HepG2 (cell line): ENCODE results near the gene BMP6. TPM values are rescaled to one million over a fixed set of nuclear protein-coding genes. Genes with fewer than 3 reads are reported as not detected.

Experiments used
- ATAC-seq: fragments of 200-7000 bp; cut with Tn5 transposase; 3 replicates; pipeline ENCODE4 v1.9.1; 2020; ENCODE audit warnings: mild to moderate bottlenecking, moderate library complexity
- BruUV-seq: library from RNA; stranded (reverse); fragments of 400-500 nt; replicated peaks from 2 replicates; lab custom pipeline; 2021; lab: Mats Ljungman, UMichigan
- CTCF ChIA-PET: fragments of 300-600 bp; formaldehyde crosslinking; extraction: SDS; loops from one replicate; lab custom pipeline; 2021; ENCODE audit warnings: low total read pairs, inconsistent platforms, low intra/inter-chr PET ratio; lab: Yijun Ruan, JAX
- POLR2A ChIA-PET: fragments of 350-600 bp; sonication (Branson Sonifier 250); formaldehyde crosslinking; loops from one replicate; lab custom pipeline; 2020; ENCODE audit warnings: antibody characterized with exemption, inconsistent platforms; lab: Yijun Ruan, JAX
- DNase-seq: peaks from one replicate; pipeline ENCODE4 v3.0.0-alpha.2; 2015; ENCODE audit warnings: low spot score
- FAIRE-seq: peaks from 3 replicates; lab custom pipeline; 2011; peaks lifted over from hg19 to GRCh38; lab: Jason Lieb, UNC
- H2AFZ ChIP-seq: one replicate; pipeline ENCODE4 v1.6.1; 2011; ENCODE audit warnings: low read length, inconsistent platforms
- H3K27ac ChIP-seq: fragments of 300-600 bp; 3 replicates; pipeline ENCODE4 v1.8.0; 2011; ENCODE audit warnings: mixed run types, mild to moderate bottlenecking, mixed read lengths, low read length, inconsistent platforms; ENCODE audit not compliant: insufficient read depth; ENCODE audit errors: extremely low read length
- H3K27me3 ChIP-seq, 2 experiments: fragments of 200-600 bp in 1 of 2; 2 replicates in 1 of 2; 3 replicates in 1 of 2; pipeline versions ENCODE4 v1.6.0 to v1.8.0; 2011; ENCODE audit warnings: low read length in 2 of 2, mild to moderate bottlenecking in 2 of 2, moderate library complexity in 2 of 2, inconsistent platforms in 1 of 2; ENCODE audit not compliant: insufficient read depth in 2 of 2, control insufficient read depth in 1 of 2
- H3K36me3 ChIP-seq, 2 experiments: fragments of 200-600 bp in 1 of 2; replicated peaks in 1 of 2; 2 replicates in 1 of 2; 3 replicates in 1 of 2; pipeline versions ENCODE4 v1.5.1 to v1.8.0; 2011; ENCODE audit warnings: low read length in 2 of 2, inconsistent platforms in 1 of 2; ENCODE audit not compliant: insufficient read depth in 2 of 2, control insufficient read depth in 1 of 2
- H3K4me1 ChIP-seq: 2 replicates; pipeline ENCODE4 v1.5.1; 2012; ENCODE audit warnings: low read length, inconsistent platforms; ENCODE audit not compliant: insufficient read depth
- H3K4me2 ChIP-seq: 2 replicates; pipeline ENCODE4 v1.6.0; 2011; ENCODE audit warnings: low read depth, low read length, inconsistent platforms
- H3K4me3 ChIP-seq, 3 experiments: fragments of 200-600 bp in 1 of 3; sonication (generic), shearing (Covaris generic) in 1 of 3; replicated peaks in 1 of 3; 2 replicates each; pipeline ENCODE4 v1.5.1; 2011 to 2016; ENCODE audit warnings: low read length in 3 of 3, inconsistent platforms in 2 of 3, low read depth in 2 of 3, mild to moderate bottlenecking in 2 of 3, control low read depth in 1 of 3, mixed read lengths in 1 of 3; ENCODE audit not compliant: insufficient read depth in 1 of 3
- H3K79me2 ChIP-seq: one replicate; pipeline ENCODE4 v1.6.1; 2011; ENCODE audit warnings: low read length, inconsistent platforms; ENCODE audit not compliant: insufficient read depth
- H3K9ac ChIP-seq: 2 replicates; pipeline ENCODE4 v1.6.0; 2011; ENCODE audit warnings: mild to moderate bottlenecking, low read depth, low read length, inconsistent platforms; ENCODE audit not compliant: insufficient read depth
- H3K9me3 ChIP-seq: 2 replicates; pipeline ENCODE4 v1.5.1; 2012; ENCODE audit warnings: mild to moderate bottlenecking, low read length
- H4K20me1 ChIP-seq: 2 replicates; pipeline ENCODE4 v1.6.0; 2011; ENCODE audit warnings: inconsistent platforms, mild to moderate bottlenecking, low read length, moderate library complexity; ENCODE audit not compliant: insufficient read depth
- CERS6 ChIP-seq: sonication (generic); formaldehyde crosslinking; IDR thresholded peaks from 2 replicates; pipeline ENCODE4 v1.5.0; 2020; ENCODE audit warnings: missing genetic modification reagents
- CHD4 ChIP-seq: fragments of 200-600 bp; sonication (generic); IDR thresholded peaks from 2 replicates; pipeline ENCODE4 v1.7.0; 2017; ENCODE audit warnings: mild to moderate bottlenecking, low read length, borderline replicate concordance
- DMAP1 ChIP-seq: IDR thresholded peaks from 2 replicates; pipeline ENCODE4 v1.6.1; 2016
- ELK4 ChIP-seq: sonication (generic); formaldehyde crosslinking; IDR thresholded peaks from 2 replicates; pipeline ENCODE4 v1.9.0; 2021; ENCODE audit warnings: missing genetic modification reagents, borderline replicate concordance
- HOXA9 ChIP-seq: sonication (generic); formaldehyde crosslinking; IDR thresholded peaks from 2 replicates; pipeline ENCODE4 v1.8.1; 2022; ENCODE audit warnings: missing genetic modification reagents, mild to moderate bottlenecking, moderate library complexity, borderline replicate concordance
- KDM2A ChIP-seq: sonication (generic); formaldehyde crosslinking; IDR thresholded peaks from 2 replicates; pipeline ENCODE4 v1.4.0; 2020; ENCODE audit warnings: low read depth, missing genetic modification reagents, borderline replicate concordance
- LCORL ChIP-seq, 2 experiments: fragments of 450-650 bp in 1 of 2; sonication (generic) in 1 of 2; formaldehyde crosslinking in 1 of 2; IDR thresholded peaks; 2 replicates each; pipeline versions ENCODE4 v1.5.0 to v1.6.1; 2017 to 2020; ENCODE audit warnings: antibody characterized with exemption in 1 of 2, missing genetic modification reagents in 1 of 2
- PRMT3 ChIP-seq: sonication (generic); formaldehyde crosslinking; IDR thresholded peaks from 2 replicates; pipeline ENCODE4 v1.8.1; 2022; ENCODE audit warnings: low read depth, mild to moderate bottlenecking, moderate library complexity, missing genetic modification reagents, borderline replicate concordance
- SNAPC4 ChIP-seq: sonication (generic); formaldehyde crosslinking; IDR thresholded peaks from 2 replicates; pipeline ENCODE4 v1.4.0; 2020; ENCODE audit warnings: mild to moderate bottlenecking, missing genetic modification reagents
- SP140L ChIP-seq: sonication (generic); formaldehyde crosslinking; IDR thresholded peaks from 2 replicates; pipeline ENCODE4 v1.4.0; 2020; ENCODE audit warnings: missing genetic modification reagents, borderline replicate concordance
- ZNF121 ChIP-seq: sonication (generic); formaldehyde crosslinking; IDR thresholded peaks from 2 replicates; pipeline ENCODE4 v1.5.0; 2020; ENCODE audit warnings: mild to moderate bottlenecking, missing genetic modification reagents
- ZNF207 ChIP-seq: fragments of 450-650 bp; IDR thresholded peaks from 2 replicates; pipeline ENCODE4 v1.6.1; 2016; ENCODE audit warnings: antibody characterized with exemption, borderline replicate concordance
- ZNF354B ChIP-seq: sonication (generic); formaldehyde crosslinking; IDR thresholded peaks from 2 replicates; pipeline ENCODE4 v1.8.0; 2022; ENCODE audit warnings: mild to moderate bottlenecking, missing genetic modification reagents
- ZNF503 ChIP-seq: sonication (generic); formaldehyde crosslinking; IDR thresholded peaks from 2 replicates; pipeline ENCODE4 v1.4.0; 2020; ENCODE audit warnings: missing genetic modification reagents
- WGBS: methylation state at CpG from one replicate; pipeline ENCODE4 v1.1.6; 2017; ENCODE audit warnings: low lambda C conversion rate; 5-methylcytosine and 5-hydroxymethylcytosine counted together
- in situ Hi-C: cut with HindIII; loops from 2 replicates; pipeline ENCODE4 v1.10.0; 2017; ENCODE audit warnings: low pct_unique_long_range_greater_than_20kb; ENCODE audit not compliant: extremely low pct_ligation_motif_present
- intact Hi-C: fragments of 100-400 bp; cut with micrococcal nuclease; formaldehyde crosslinking; loops from one replicate; pipeline ENCODE4 v1.10.0; 2022; ENCODE audit not compliant: unreplicated experiment
- polyA plus RNA-seq, 8 experiments: library from polyadenylated mRNA; depleted of rRNA in 3 of 8; stranded (reverse) in 7 of 8; unstranded in 1 of 8; fragments of >200 nt; fragmentation: Illumina TruSeq in 4 of 8; extraction: Trizol in 4 of 8; gene quantifications; 2 replicates each; pipeline versions ENCODE4 v1.2.1 to v1.2.3, GENCODE V29; 2011 to 2016; ENCODE audit warnings: low read depth in 4 of 8, missing spikeins in 1 of 8, mixed read lengths in 1 of 8; ENCODE audit not compliant: insufficient read depth in 1 of 8
- total RNA-seq, 5 experiments: library from RNA; depleted of rRNA; stranded (reverse); fragments of >200 nt; fragmentation: Illumina TruSeq; extraction: Trizol; gene quantifications; 2 replicates each; pipeline ENCODE4 v1.2.3, GENCODE V29; 2016; ENCODE audit warnings: low read depth in 1 of 5

Gene BMP6
- total and polyA plus RNA-seq, 2 of the 13 experiments (the other 11 are each of a cell fraction or from before 2014, with no cell fraction given), result 0.09 to 0.18 TPM

- TF ChIP-seq SNAPC4 (CRISPR knock-in tag), result no peak
- TF ChIP-seq ZNF354B (CRISPR knock-in tag), result no peak
- no peak for TF ChIP-seq KDM2A
- TF ChIP-seq, all 625 proteins: peak for 0
These were observed 101.2 kb downstream of the BMP6 start (continued) for GRCh38 chr6:7827142-7827541.

GRCh38 chr6:7828124-7828523 lies 102.2 kb downstream of the BMP6 start:
- Histone ChIP-seq H3K27me3 (peaks cover 2 to 38% of the 10 kb centered on the region in 2 experiments; a peak in 3 of 5 replicates), H3K79me2 (no peaks in the 10 kb centered on the region), H3K27ac (no peak overlapping the region), H3K4me2 (no peak overlapping the region), H3K9ac (no peak overlapping the region), H2AFZ (no peak overlapping the region), H3K36me3 (no peaks in the 10 kb centered on the region), H3K9me3 (no peaks in the 10 kb centered on the region), H3K4me3 (no peak overlapping the region), H4K20me1 (no peaks in the 10 kb centered on the region), H3K4me1 (0 out of 2 replicates have a peak, but pooled peaks cover 7% of the 10 kb centered on the region)
- ChIA-PET POLR2A (no interaction called here), CTCF (no interaction called here)
- ATAC-seq, result peak; percentile 37
- no peak for FAIRE-seq
- WGBS, result 15% methylated on average over 5 of the region's 5 CpGs
- intact Hi-C loops (no loop called here), in situ Hi-C loops (no loop called here)
- no TSS peak for BruUV-seq
- DNase-seq, result no peak
- no peak for TF ChIP-seq HOXA9 (CRISPR knock-in tag)
- TF ChIP-seq CHD4, result no peak
- no peak for TF ChIP-seq ZNF503
- TF ChIP-seq DMAP1, result no peak
- no peak for TF ChIP-seq PRMT3 (CRISPR knock-in tag)
- no peak for TF ChIP-seq LCORL (IDR thresholded peaks at IDR 0.05)
- TF ChIP-seq LCORL (CRISPR knock-in tag; IDR thresholded peaks at IDR 0.05), result no peak
- TF ChIP-seq ELK4 (CRISPR knock-in tag), result no peak
- TF ChIP-seq ZNF121 (CRISPR knock-in tag), result no peak
- no peak for TF ChIP-seq SP140L
- no peak for TF ChIP-seq ZNF207
- no peak for TF ChIP-seq CERS6
